HepG2 (cell line): ENCODE measurements around the gene CENATAC. TPM values are rescaled to one million over a fixed set of nuclear protein-coding genes. Genes with fewer than 3 reads are reported as not detected.

Source experiments
- ATF2 ChIP-seq: sonication (generic); formaldehyde crosslinking; IDR thresholded peaks from 2 replicates; pipeline ENCODE4 v1.4.0; 2020; ENCODE audit warnings: missing genetic modification reagents
- ATF4 ChIP-seq, 2 experiments: fragments of 450-650 bp in 1 of 2; sonication (generic) in 1 of 2; formaldehyde crosslinking; IDR thresholded peaks; 2 replicates each; pipeline versions ENCODE4 v1.5.0 to v1.8.0; 2020 to 2022; ENCODE audit warnings: mild to moderate bottlenecking in 1 of 2, missing genetic modification reagents in 1 of 2
- CC2D1A ChIP-seq: sonication (generic); formaldehyde crosslinking; IDR thresholded peaks from 2 replicates; pipeline ENCODE4 v1.8.1; 2023; ENCODE audit warnings: mild to moderate bottlenecking, missing genetic modification reagents
- FOXC1 ChIP-seq: sonication (generic); formaldehyde crosslinking; IDR thresholded peaks from 2 replicates; pipeline ENCODE4 v1.8.0; 2022; ENCODE audit warnings: mild to moderate bottlenecking, missing genetic modification reagents, borderline replicate concordance
- MATR3 ChIP-seq: sonication (generic); formaldehyde crosslinking; IDR thresholded peaks from 2 replicates; pipeline ENCODE4 v1.4.0; 2020; ENCODE audit warnings: missing genetic modification reagents
- MIER3 ChIP-seq: IDR thresholded peaks from 2 replicates; pipeline ENCODE4 v1.6.1; 2016; ENCODE audit warnings: missing compliant biosample characterization, borderline replicate concordance
- MYPOP ChIP-seq: sonication (generic); formaldehyde crosslinking; IDR thresholded peaks from 2 replicates; pipeline ENCODE4 v1.8.1; 2023; ENCODE audit warnings: mild to moderate bottlenecking, moderate library complexity, missing genetic modification reagents
- PATZ1 ChIP-seq: sonication (generic); formaldehyde crosslinking; IDR thresholded peaks from 2 replicates; pipeline ENCODE4 v1.4.0; 2020; ENCODE audit warnings: missing genetic modification reagents
- PHB2 ChIP-seq: fragments of 450-650 bp; IDR thresholded peaks from 2 replicates; pipeline ENCODE4 v1.6.1; 2018; ENCODE audit not compliant: partially characterized antibody
- PHF20 ChIP-seq: sonication (generic); formaldehyde crosslinking; IDR thresholded peaks from 2 replicates; pipeline ENCODE4 v1.5.0; 2020; ENCODE audit warnings: mild to moderate bottlenecking, missing genetic modification reagents
- SMAD1 ChIP-seq: sonication (generic); formaldehyde crosslinking; IDR thresholded peaks from 2 replicates; pipeline ENCODE4 v1.4.0; 2020; ENCODE audit warnings: missing genetic modification reagents, low read depth, mild to moderate bottlenecking, borderline replicate concordance
- TOPORS ChIP-seq: sonication (generic); formaldehyde crosslinking; IDR thresholded peaks from 2 replicates; pipeline ENCODE4 v1.8.0; 2023; ENCODE audit warnings: mild to moderate bottlenecking, missing genetic modification reagents
- ZFP1 ChIP-seq: IDR thresholded peaks from 2 replicates; pipeline ENCODE4 v1.6.1; 2016
- ZFP37 ChIP-seq: sonication (generic); formaldehyde crosslinking; IDR thresholded peaks from 2 replicates; pipeline ENCODE4 v1.4.0; 2020; ENCODE audit warnings: missing genetic modification reagents, borderline replicate concordance
- ZNF253 ChIP-seq: sonication (generic); formaldehyde crosslinking; IDR thresholded peaks from 2 replicates; pipeline ENCODE4 v1.8.0; 2022; ENCODE audit warnings: mild to moderate bottlenecking, missing genetic modification reagents, borderline replicate concordance
- ZNF605 ChIP-seq: sonication (generic); formaldehyde crosslinking; IDR thresholded peaks from 2 replicates; pipeline ENCODE4 v1.8.0; 2022; ENCODE audit warnings: mild to moderate bottlenecking, missing genetic modification reagents
- ZNF687 ChIP-seq: sonication (generic); formaldehyde crosslinking; IDR thresholded peaks from 2 replicates; pipeline ENCODE4 v1.5.1; 2020; ENCODE audit warnings: mild to moderate bottlenecking, missing genetic modification reagents, moderate library complexity
- ZNF839 ChIP-seq: sonication (generic); formaldehyde crosslinking; IDR thresholded peaks from 2 replicates; pipeline ENCODE4 v1.4.0; 2020; ENCODE audit warnings: missing genetic modification reagents, mild to moderate bottlenecking, borderline replicate concordance
- ZSCAN29 ChIP-seq: sonication (generic); formaldehyde crosslinking; conservative IDR thresholded peaks from 2 replicates; pipeline ENCODE4 v1.4.0; 2020; ENCODE audit warnings: mild to moderate bottlenecking, missing genetic modification reagents
- polyA plus RNA-seq, 8 experiments: library from polyadenylated mRNA; depleted of rRNA in 3 of 8; stranded (reverse) in 7 of 8; unstranded in 1 of 8; fragments of >200 nt; fragmentation: Illumina TruSeq in 4 of 8; extraction: Trizol in 4 of 8; gene quantifications; 2 replicates each; pipeline versions ENCODE4 v1.2.1 to v1.2.3, GENCODE V29; 2011 to 2016; ENCODE audit warnings: low read depth in 4 of 8, missing spikeins in 1 of 8, mixed read lengths in 1 of 8; ENCODE audit not compliant: insufficient read depth in 1 of 8
- total RNA-seq, 5 experiments: library from RNA; depleted of rRNA; stranded (reverse); fragments of >200 nt; fragmentation: Illumina TruSeq; extraction: Trizol; gene quantifications; 2 replicates each; pipeline ENCODE4 v1.2.3, GENCODE V29; 2016; ENCODE audit warnings: low read depth in 1 of 5

The CENATAC gene
- total and polyA plus RNA-seq, 2 of the 13 experiments (the other 11 are each of a cell fraction or from before 2014, with no cell fraction given) = 21.7 to 25.0 TPM

- TF ChIP-seq ATF4 (CRISPR knock-in tag; IDR thresholded peaks at IDR 0.05) (peak in 1 of 2 experiments; percentile 46; a peak in 1 of 4 replicates), ZNF687 (CRISPR knock-in tag) (peak; percentile 96), TOPORS (CRISPR knock-in tag) (no peak), ZSCAN29 (CRISPR knock-in tag) (no peak), ZNF253 (CRISPR knock-in tag) (no peak; the same call in 1 of the 2 replicates), PHF20 (peak; percentile 80), PHB2 (no peak), ZNF839 (CRISPR knock-in tag) (no peak), MIER3 (CRISPR knock-in tag) (peak; percentile 26; the same call in 1 of the 2 replicates), ZFP1 (CRISPR knock-in tag) (no peak), FOXC1 (CRISPR knock-in tag) (peak; percentile 41; the same call in 1 of the 2 replicates), ZFP37 (CRISPR knock-in tag) (no peak), ZNF605 (CRISPR knock-in tag) (no peak; the same call in 1 of the 2 replicates), SMAD1 (no peak), CC2D1A (CRISPR knock-in tag) (no peak), MYPOP (CRISPR knock-in tag) (no peak; the same call in 1 of the 2 replicates), MATR3 (no peak), ATF2 (CRISPR knock-in tag) (peak; percentile 18; the same call in 1 of the 2 replicates), PATZ1 (CRISPR knock-in tag) (peak; percentile 51; the same call in 1 of the 2 replicates)
These were observed at the start of gene CENATAC (continued) for GRCh38 chr11:118997627-118998387.
